SK-N-SH treated with all-trans-retinoic acid at 6 μM for 48 hours (cell line): ENCODE results near the gene CCDC57.

Source experiments
- ATAC-seq: fragments of 200-7000 bp; cut with Tn5 transposase; 3 replicates; pipeline ENCODE4 v1.9.1; 2020; ENCODE audit warnings: mild to moderate bottlenecking, moderate library complexity
- ARNTL ChIP-seq: fragments of 450-650 bp; formaldehyde crosslinking; IDR thresholded peaks from 2 replicates; pipeline ENCODE4 v1.5.0; 2020; ENCODE audit warnings: low read depth, mild to moderate bottlenecking, moderate library complexity, borderline replicate concordance
- BACH2 ChIP-seq: fragments of 250-450 bp; sonication (Bioruptor Pico); IDR thresholded peaks from 2 replicates; pipeline ENCODE4 v1.9.0; 2021; ENCODE audit warnings: mild to moderate bottlenecking, borderline replicate concordance
- CREB5 ChIP-seq: fragments of 250-450 bp; sonication (Bioruptor Pico); IDR thresholded peaks from 2 replicates; pipeline ENCODE4 v1.5.1; 2020; ENCODE audit warnings: low read depth, mild to moderate bottlenecking, moderate library complexity
- CSDC2 ChIP-seq: fragments of 250-450 bp; sonication (Bioruptor Pico); IDR thresholded peaks from 2 replicates; pipeline ENCODE4 v1.5.0; 2020; ENCODE audit warnings: mild to moderate bottlenecking, moderate library complexity
- ESRRG ChIP-seq: fragments of 250-450 bp; sonication (Bioruptor Pico); IDR thresholded peaks from 2 replicates; pipeline ENCODE4 v1.6.1; 2021; ENCODE audit warnings: mild to moderate bottlenecking
- GLIS3 ChIP-seq: fragments of 250-450 bp; sonication (Bioruptor Pico); IDR thresholded peaks from 2 replicates; pipeline ENCODE4 v1.5.0; 2020; ENCODE audit warnings: mild to moderate bottlenecking, moderate library complexity
- ISL1 ChIP-seq: fragments of 250-450 bp; sonication (Bioruptor Pico); IDR thresholded peaks from 2 replicates; pipeline ENCODE4 v2.1.2; 2022; ENCODE audit warnings: mild to moderate bottlenecking, moderate library complexity
- OSR1 ChIP-seq: fragments of 250-450 bp; sonication (Bioruptor Pico); IDR thresholded peaks from 2 replicates; pipeline ENCODE4 v1.8.0; 2022; ENCODE audit warnings: moderate library complexity, mild to moderate bottlenecking, inconsistent platforms
- PPARA ChIP-seq: fragments of 250-450 bp; sonication (Bioruptor Pico); IDR thresholded peaks from 2 replicates; pipeline ENCODE4 v1.5.0; 2020; ENCODE audit warnings: mild to moderate bottlenecking, borderline replicate concordance
- RARB ChIP-seq: fragments of 250-450 bp; sonication (Bioruptor Pico); IDR thresholded peaks from 2 replicates; pipeline ENCODE4 v1.8.0; 2021; ENCODE audit warnings: mild to moderate bottlenecking, moderate library complexity
- SNAI2 ChIP-seq: fragments of 250-450 bp; sonication (Bioruptor Pico); IDR thresholded peaks from 2 replicates; pipeline ENCODE4 v1.5.0; 2020; ENCODE audit warnings: mild to moderate bottlenecking, moderate library complexity
- TOX ChIP-seq: fragments of 250-450 bp; sonication (Bioruptor Pico); IDR thresholded peaks from 2 replicates; pipeline ENCODE4 v1.8.0; 2021; ENCODE audit warnings: mild to moderate bottlenecking, moderate library complexity, borderline replicate concordance
- ZC3H10 ChIP-seq: fragments of 250-450 bp; sonication (Bioruptor Pico); IDR thresholded peaks from 2 replicates; pipeline ENCODE4 v1.5.1; 2021; ENCODE audit warnings: mild to moderate bottlenecking, moderate library complexity
- ZFP3 ChIP-seq: fragments of 250-450 bp; sonication (Bioruptor Pico); IDR thresholded peaks from 2 replicates; pipeline ENCODE4 v1.5.0; 2020; ENCODE audit warnings: mild to moderate bottlenecking, moderate library complexity
- ZFP30 ChIP-seq: fragments of 450-650 bp; formaldehyde crosslinking; IDR thresholded peaks from 2 replicates; pipeline ENCODE4 v1.5.0; 2022; ENCODE audit warnings: mild to moderate bottlenecking, moderate library complexity
- ZNF565 ChIP-seq: fragments of 450-650 bp; formaldehyde crosslinking; conservative IDR thresholded peaks from 2 replicates; pipeline ENCODE4 v1.5.0; 2020; ENCODE audit warnings: low read depth, mild to moderate bottlenecking, moderate library complexity
- ZNF70 ChIP-seq: fragments of 450-650 bp; formaldehyde crosslinking; IDR thresholded peaks from 2 replicates; pipeline ENCODE4 v1.5.0; 2020; ENCODE audit warnings: mild to moderate bottlenecking, moderate library complexity
- TF ChIP-seq, protein P1 (sequence below): fragments of 250-450 bp; sonication (Bioruptor Pico); IDR thresholded peaks from 2 replicates; pipeline ENCODE4 v1.5.1; 2021; ENCODE audit warnings: mild to moderate bottlenecking, moderate library complexity
- TF ChIP-seq, protein P2 (sequence below): fragments of 250-450 bp; sonication (Bioruptor Pico); IDR thresholded peaks from 2 replicates; pipeline ENCODE4 v1.8.0; 2020; ENCODE audit warnings: mild to moderate bottlenecking, moderate library complexity, borderline replicate concordance

CCDC57 gene

DNA sequence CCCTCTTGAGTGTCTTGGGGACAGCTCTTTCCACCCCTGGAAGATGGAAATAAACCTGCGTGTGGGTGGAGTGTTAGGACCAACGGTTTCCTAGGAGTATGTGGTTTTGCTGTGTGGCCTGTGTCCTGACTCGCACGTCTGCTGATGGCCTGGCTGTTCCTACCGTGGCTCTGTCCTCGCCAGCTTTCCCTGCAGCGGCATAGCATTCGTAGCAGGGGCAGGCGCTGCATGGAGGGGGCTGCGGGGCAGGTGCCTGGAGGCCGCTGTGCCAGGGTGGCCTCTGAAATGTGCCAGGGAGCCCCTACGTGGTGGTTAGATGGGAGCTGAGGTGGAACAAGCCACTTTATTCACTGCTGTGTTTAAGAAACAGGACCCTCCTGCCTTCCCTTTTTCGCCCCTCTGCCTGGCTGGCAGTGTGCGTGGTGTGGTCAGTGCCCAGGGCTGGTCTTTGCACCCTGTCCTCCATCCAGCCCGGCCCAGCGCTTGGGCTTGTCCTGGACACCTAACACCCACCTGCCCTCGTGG, 26.8 kb upstream of the CCDC57 start:
- no peak for ATAC-seq
- TF ChIP-seq, protein P1, sequence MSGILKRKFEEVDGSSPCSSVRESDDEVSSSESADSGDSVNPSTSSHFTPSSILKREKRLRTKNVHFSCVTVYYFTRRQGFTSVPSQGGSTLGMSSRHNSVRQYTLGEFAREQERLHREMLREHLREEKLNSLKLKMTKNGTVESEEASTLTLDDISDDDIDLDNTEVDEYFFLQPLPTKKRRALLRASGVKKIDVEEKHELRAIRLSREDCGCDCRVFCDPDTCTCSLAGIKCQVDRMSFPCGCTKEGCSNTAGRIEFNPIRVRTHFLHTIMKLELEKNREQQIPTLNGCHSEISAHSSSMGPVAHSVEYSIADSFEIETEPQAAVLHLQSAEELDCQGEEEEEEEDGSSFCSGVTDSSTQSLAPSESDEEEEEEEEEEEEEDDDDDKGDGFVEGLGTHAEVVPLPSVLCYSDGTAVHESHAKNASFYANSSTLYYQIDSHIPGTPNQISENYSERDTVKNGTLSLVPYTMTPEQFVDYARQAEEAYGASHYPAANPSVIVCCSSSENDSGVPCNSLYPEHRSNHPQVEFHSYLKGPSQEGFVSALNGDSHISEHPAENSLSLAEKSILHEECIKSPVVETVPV (CRISPR knock-in tag): no peak
- TF ChIP-seq ZNF565 (CRISPR knock-in tag) (no peak), ISL1 (no peak), ARNTL (CRISPR knock-in tag) (no peak), OSR1 (CRISPR knock-in tag) (no peak), RARB (no peak), ZFP30 (no peak), ZNF70 (CRISPR knock-in tag) (no peak), ZC3H10 (CRISPR knock-in tag) (no peak), SNAI2 (CRISPR knock-in tag) (no peak), CREB5 (CRISPR knock-in tag) (no peak), CSDC2 (CRISPR knock-in tag) (no peak), ESRRG (CRISPR knock-in tag) (no peak)
- TF ChIP-seq, protein P2, sequence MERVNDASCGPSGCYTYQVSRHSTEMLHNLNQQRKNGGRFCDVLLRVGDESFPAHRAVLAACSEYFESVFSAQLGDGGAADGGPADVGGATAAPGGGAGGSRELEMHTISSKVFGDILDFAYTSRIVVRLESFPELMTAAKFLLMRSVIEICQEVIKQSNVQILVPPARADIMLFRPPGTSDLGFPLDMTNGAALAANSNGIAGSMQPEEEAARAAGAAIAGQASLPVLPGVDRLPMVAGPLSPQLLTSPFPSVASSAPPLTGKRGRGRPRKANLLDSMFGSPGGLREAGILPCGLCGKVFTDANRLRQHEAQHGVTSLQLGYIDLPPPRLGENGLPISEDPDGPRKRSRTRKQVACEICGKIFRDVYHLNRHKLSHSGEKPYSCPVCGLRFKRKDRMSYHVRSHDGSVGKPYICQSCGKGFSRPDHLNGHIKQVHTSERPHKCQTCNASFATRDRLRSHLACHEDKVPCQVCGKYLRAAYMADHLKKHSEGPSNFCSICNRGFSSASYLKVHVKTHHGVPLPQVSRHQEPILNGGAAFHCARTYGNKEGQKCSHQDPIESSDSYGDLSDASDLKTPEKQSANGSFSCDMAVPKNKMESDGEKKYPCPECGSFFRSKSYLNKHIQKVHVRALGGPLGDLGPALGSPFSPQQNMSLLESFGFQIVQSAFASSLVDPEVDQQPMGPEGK (CRISPR knock-in tag): no peak

GRCh38 chr17:82238472-82239201, 26.0 kb upstream of the CCDC57 start:
- ATAC-seq: no peak
- no peak for TF ChIP-seq GLIS3 (CRISPR knock-in tag)
- no peak for TF ChIP-seq PPARA (CRISPR knock-in tag)
- TF ChIP-seq, protein P2 (CRISPR knock-in tag): no peak
- no peak for TF ChIP-seq CREB5 (CRISPR knock-in tag)
- TF ChIP-seq, protein P1 (CRISPR knock-in tag): no peak
- TF ChIP-seq BACH2: no peak
- no peak for TF ChIP-seq OSR1 (CRISPR knock-in tag)
- no peak for TF ChIP-seq ZFP3 (CRISPR knock-in tag)
- TF ChIP-seq ARNTL (CRISPR knock-in tag): no peak
- TF ChIP-seq ESRRG (CRISPR knock-in tag): no peak
- TF ChIP-seq TOX (CRISPR knock-in tag): no peak
- no peak for TF ChIP-seq RARB
